Heart right ventricle (tissue), 16 donors: ENCODE results near the gene YIPF5. TPM values are rescaled to one million over a fixed set of nuclear protein-coding genes. Genes with fewer than 3 reads are reported as not detected.

Experiments used
- ATAC-seq, 8 donors: fragments of 200-7000 bp; cut with Tn5 transposase; one replicate each; pipeline ENCODE4 v1.9.1; 2020; ENCODE audit warnings: mild to moderate bottlenecking in 8 of 8, moderate library complexity in 8 of 8, moderate number of reproducible peaks in 1 of 8
- DNase-seq, 2 donors: peaks; one replicate each; pipeline ENCODE4 v3.0.0-alpha.2; 2020
- H3K27ac ChIP-seq, 10 donors: fragments of 200-600 bp; sonication (generic) in 2 of 10; one replicate each; pipeline versions ENCODE4 v1.5.0 to v1.8.0; 2020 to 2022; ENCODE audit warnings: mild to moderate bottlenecking in 3 of 10
- H3K27me3 ChIP-seq, 7 donors: fragments of 200-600 bp; one replicate each; pipeline ENCODE4 v1.8.0; 2021 to 2022; ENCODE audit warnings: mild to moderate bottlenecking in 2 of 7
- H3K36me3 ChIP-seq, 9 donors: fragments of 200-600 bp; sonication (generic) in 1 of 9; one replicate each; pipeline versions ENCODE4 v1.5.0 to v1.8.0; 2020 to 2022; ENCODE audit warnings: mild to moderate bottlenecking in 2 of 9
- H3K4me1 ChIP-seq, 9 donors: fragments of 200-600 bp; sonication (generic) in 1 of 9; one replicate each; pipeline versions ENCODE4 v1.5.0 to v1.8.0; 2020 to 2022; ENCODE audit warnings: mild to moderate bottlenecking in 4 of 9
- H3K4me3 ChIP-seq, 10 donors: fragments of 200-600 bp; sonication (generic) in 2 of 10; one replicate each; pipeline versions ENCODE4 v1.5.0 to v1.8.0; 2020 to 2022; ENCODE audit warnings: mild to moderate bottlenecking in 7 of 10, moderate library complexity in 2 of 10
- H3K9me3 ChIP-seq, 11 donors: fragments of 200-600 bp in 10 of 11; sonication (generic) in 2 of 11; one replicate each; pipeline versions ENCODE4 v1.5.0 to v1.8.0; 2013 to 2022; ENCODE audit warnings: mild to moderate bottlenecking in 2 of 11, control low read depth in 1 of 11, moderate library complexity in 1 of 11
- WGBS, 2 donors: extraction: QIAGEN DNeasy Blood & Tissue Kit; methylation state at CpG; one replicate each; pipeline ENCODE4 v1.1.7; 2013; ENCODE audit warnings: inconsistent platforms in 1 of 2; 5-methylcytosine and 5-hydroxymethylcytosine counted together
- intact Hi-C, 10 donors: fragments of 100-400 bp; cut with DNase I; formaldehyde crosslinking; loops; one replicate each; pipeline versions ENCODE4 v1.11.1 to v1.14.2; 2022
- polyA plus RNA-seq, 2 donors: library from polyadenylated mRNA; stranded (reverse); fragments of 200-250 nt; gene quantifications; one replicate each; pipeline ENCODE4 v1.2.3, GENCODE V29; 2013
- total RNA-seq, 10 donors: library from RNA; stranded (reverse); fragmentation: NEBNext Ultra II Directional in 3 of 10; extraction: Animal tissue kit (Norgen Biotek cat#: 25700) in 3 of 10; gene quantifications; one replicate each; pipeline versions ENCODE4 v1.2.1 to v1.2.4, GENCODE V29; 2021 to 2023
- TF ChIP-seq, protein P1 (sequence below), 9 donors: fragments of 200-600 bp; sonication (generic) in 2 of 9; IDR thresholded peaks; one replicate each; pipeline versions ENCODE4 v1.5.0 to v1.8.0; 2021 to 2022; ENCODE audit warnings: antibody characterized with exemption in 9 of 9, mild to moderate bottlenecking in 5 of 9, moderate library complexity in 1 of 9
- donor health status: Arrhythmogenic right ventricular cardiomyopathy.
- donor health status: ischemic (EF 13 %, LVEDD 7.1; RV severe dilation, severe dysfunction).
- donor health status: healthy with polysubstance abuse.
- donor health status: DM: no; HTN: yes; CAD: no.
- donor health status: DM: no; HTN: no; CAD: no.
- donor health status: ischemic (EF 25% LVEDD 6.9; RV normal size, moderate dysfunction).
- donor health status: ischemic (EF 25% LVEDD 5.7; RV mildly dilated, moderate dysfunction).
- donor health status: healthy.
- donor health status: DM: yes; HTN: yes; CAD: no.
- donor health status: Ischemic cardiomyopathy.
- donor health status: ischemic (EF 35%, LVEDD 5.7; RV mildly dilated, moderate dysfunction).
- donor health status: nonischemic (EF 11% LVEDD 7.7; RV severe dilation, severe dysfunction).
- donor health status: DM: yes; HTN: yes; CAD: no.
- donor health status: PGD.
- donor health status: ischemic (EF 29% LVEDD 5.4; RV normal size, mild dysfunction).
- donor health status: nonischemic (EF 23%, LVEDD 6.1; RV moderate dilation, normal function).

The YIPF5 gene
- total and polyA plus RNA-seq, 12 donors = 3.9 to 34.9 (median 27.8) TPM

DNA sequence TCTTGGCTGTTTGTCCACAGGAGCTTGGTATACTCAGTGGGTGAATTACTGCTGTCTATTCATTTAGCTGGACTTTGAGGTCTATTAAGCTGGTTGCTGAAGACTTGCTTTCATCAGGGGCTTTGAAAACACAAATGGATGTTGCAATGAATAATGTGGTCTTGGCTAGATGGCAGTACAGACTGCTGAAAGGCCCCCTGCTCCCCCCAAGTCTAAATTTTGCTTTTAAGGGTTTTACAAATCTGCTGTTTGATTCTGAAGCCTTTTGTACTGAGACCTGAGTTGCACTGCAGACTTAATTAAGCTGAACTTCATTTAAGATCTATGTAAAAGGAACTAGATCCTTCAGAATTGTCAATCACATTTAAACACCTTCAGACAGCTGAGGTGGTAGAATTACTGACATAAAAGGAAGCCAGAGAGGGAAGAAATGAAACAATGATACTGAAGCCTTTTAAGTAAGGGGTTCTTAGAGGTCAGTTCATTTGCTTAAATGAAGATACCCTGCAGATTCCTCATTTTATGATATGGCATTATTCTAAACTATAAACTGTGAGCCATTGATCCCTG lies 37.5 kb upstream of the YIPF5 start:
- Histone ChIP-seq H3K27ac (no peak overlapping the region), H3K36me3 (no peaks in the 10 kb centered on the region), H3K27me3 (peaks cover 0 to 92% (median 58%) of the 10 kb centered on the region in 7 donors), H3K9me3 (no peaks in the 10 kb centered on the region), H3K4me1 (peaks cover 3 to 8% (median 6%) of the 10 kb centered on the region in 9 donors), H3K4me3 (no peak overlapping the region)
- DNase-seq (no peak), ATAC-seq (no peak)
- intact Hi-C loops = loop anchor here (5.0 to 10.0 kb wide), 5 partner anchors 177 to 1847 kb away; no protein-coding TSS in a partner anchor
- TF ChIP-seq, protein P1, sequence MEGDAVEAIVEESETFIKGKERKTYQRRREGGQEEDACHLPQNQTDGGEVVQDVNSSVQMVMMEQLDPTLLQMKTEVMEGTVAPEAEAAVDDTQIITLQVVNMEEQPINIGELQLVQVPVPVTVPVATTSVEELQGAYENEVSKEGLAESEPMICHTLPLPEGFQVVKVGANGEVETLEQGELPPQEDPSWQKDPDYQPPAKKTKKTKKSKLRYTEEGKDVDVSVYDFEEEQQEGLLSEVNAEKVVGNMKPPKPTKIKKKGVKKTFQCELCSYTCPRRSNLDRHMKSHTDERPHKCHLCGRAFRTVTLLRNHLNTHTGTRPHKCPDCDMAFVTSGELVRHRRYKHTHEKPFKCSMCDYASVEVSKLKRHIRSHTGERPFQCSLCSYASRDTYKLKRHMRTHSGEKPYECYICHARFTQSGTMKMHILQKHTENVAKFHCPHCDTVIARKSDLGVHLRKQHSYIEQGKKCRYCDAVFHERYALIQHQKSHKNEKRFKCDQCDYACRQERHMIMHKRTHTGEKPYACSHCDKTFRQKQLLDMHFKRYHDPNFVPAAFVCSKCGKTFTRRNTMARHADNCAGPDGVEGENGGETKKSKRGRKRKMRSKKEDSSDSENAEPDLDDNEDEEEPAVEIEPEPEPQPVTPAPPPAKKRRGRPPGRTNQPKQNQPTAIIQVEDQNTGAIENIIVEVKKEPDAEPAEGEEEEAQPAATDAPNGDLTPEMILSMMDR (IDR thresholded peaks at IDR 0.05) = no peak

DNA sequence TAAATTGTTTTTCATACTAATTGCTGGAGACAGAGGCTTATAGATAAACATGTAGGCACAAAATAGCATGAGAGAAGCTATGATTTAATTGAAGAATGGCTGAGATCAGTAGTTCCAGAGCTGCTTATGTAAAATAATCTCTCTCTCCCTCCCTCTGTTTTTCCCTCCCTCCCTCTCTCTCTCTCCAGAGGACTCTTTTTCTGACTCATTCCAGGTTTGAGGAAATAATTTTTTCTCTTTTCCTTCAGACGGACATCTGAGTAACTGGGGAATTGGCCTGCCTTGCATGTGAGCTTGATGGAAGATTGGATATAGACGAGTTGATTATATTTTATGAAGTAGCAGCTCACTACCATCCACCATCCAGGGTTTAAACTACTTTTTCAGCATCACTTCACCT lies 35.7 kb upstream of the YIPF5 start:
- Histone ChIP-seq H3K27me3 (peaks cover 0 to 95% (median 57%) of the 10 kb centered on the region in 7 donors), H3K4me3 (no peak overlapping the region)

DNA sequence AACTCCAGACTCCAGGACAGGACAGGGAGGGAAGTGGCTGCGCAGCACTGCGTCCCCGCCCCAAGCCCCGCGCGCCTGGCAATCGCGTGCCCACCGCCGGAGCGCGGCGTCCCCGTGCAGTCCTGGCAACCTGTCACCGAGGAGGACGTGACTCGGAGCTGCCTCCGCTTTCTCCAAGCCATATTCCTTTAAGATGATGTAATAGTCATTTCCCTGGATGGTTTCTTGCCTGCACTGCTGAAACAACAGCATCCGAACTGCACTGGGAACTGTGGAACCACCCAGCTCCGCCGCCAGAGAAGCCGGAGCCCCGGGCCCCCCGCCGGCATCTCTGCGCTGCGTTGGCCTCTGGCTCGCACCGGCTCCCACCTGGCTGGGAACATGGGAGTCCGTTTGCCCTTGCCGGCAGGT lies 34.7 kb upstream of the YIPF5 start:
- Histone ChIP-seq H3K4me3 (peak overlapping the region in 8 of 10 donors; percentile 6 to 36 (median 26)), H3K9me3 (no peaks in the 10 kb centered on the region), H3K27me3 (peaks cover 0 to 95% (median 59%) of the 10 kb centered on the region in 7 donors), H3K4me1 (peaks cover 3 to 15% (median 8%) of the 10 kb centered on the region in 9 donors), H3K27ac (no peak overlapping the region), H3K36me3 (no peaks in the 10 kb centered on the region)
- WGBS, 2 donors = 0 to 1% methylated on average over 31 of the region's 31 CpGs
- intact Hi-C loops = loop anchor here (2.0 to 10.0 kb wide), 6 partner anchors 180 to 1850 kb away; no protein-coding TSS in a partner anchor
- peak in 5 of 8 donors; percentile 35 to 70 (median 49) for ATAC-seq
- peak in 1 of 2 donors; percentile 9 for DNase-seq
- TF ChIP-seq, protein P1 (IDR thresholded peaks at IDR 0.05) = no peak

More for the DNA sequence above, 35.7 kb upstream of the YIPF5 start:
- TF ChIP-seq, protein P1 (IDR thresholded peaks at IDR 0.05) = no peak
- ATAC-seq (no peak), DNase-seq (no peak)
- intact Hi-C loops = loop anchor here (5.0 to 10.0 kb wide), 5 partner anchors 179 to 1849 kb away; no protein-coding TSS in a partner anchor
- peaks cover 3 to 15% (median 8%) of the 10 kb centered on the region in 9 donors for H3K4me1 ChIP-seq
- no peak overlapping the region for H3K27ac ChIP-seq
- no peaks in the 10 kb centered on the region for H3K36me3 ChIP-seq
- 46 to 55% methylated on average over 2 of the region's 2 CpGs for WGBS, 2 donors
- no peaks in the 10 kb centered on the region for H3K9me3 ChIP-seq

DNA sequence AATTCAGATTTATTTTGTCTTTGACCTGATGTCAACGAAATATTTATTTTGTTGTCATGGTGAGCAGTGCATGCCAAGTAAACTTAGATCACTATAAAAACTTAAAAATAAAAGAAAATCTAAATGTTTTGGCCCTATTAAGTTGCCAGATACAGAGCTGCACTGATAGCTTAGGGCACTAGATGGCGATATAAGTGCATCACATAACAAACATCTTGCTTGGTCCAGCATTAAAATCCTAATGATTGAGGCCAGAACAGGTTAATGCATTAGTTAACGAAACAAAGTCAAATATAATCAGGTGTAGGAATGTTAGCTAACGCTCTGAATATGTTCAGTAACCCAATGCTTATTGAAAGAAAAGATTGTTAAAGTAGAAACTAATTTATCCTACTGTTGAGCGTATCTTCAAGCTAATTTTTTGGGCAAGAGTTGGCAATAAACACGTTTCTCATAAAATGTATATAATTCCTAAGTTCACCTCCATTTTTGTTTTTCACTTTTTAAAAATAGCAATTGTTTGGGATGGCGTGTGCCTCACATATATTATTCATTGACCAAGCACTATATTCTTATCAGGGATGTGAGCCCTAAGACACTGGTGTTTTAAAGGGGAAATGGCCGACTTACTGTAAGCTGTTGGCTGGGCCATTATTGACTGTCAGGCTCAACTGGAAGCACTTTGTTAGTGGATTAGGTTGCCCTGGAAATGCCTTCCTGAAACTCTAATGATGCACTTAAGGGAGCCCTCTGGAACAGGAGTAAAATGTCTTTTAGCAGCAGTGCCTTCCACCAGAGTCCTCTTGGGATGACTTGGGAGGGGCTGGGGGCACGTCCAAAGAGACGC lies 33.5 kb upstream of the YIPF5 start:
- Histone ChIP-seq H3K27me3 (peaks cover 0 to 95% (median 65%) of the 10 kb centered on the region in 7 donors), H3K9me3 (no peaks in the 10 kb centered on the region), H3K4me1 (peaks cover 3 to 15% (median 8%) of the 10 kb centered on the region in 9 donors), H3K27ac (no peak overlapping the region), H3K36me3 (no peaks in the 10 kb centered on the region), H3K4me3 (no peak overlapping the region)
- intact Hi-C loops = loop anchor here (2.0 to 10.0 kb wide), 6 partner anchors 181 to 1928 kb away; no protein-coding TSS in a partner anchor
- DNase-seq (peak in 1 of 2 donors; percentile 41), ATAC-seq (peak in 5 of 8 donors; percentile 46 to 69 (median 52))
- WGBS, 2 donors = 37% methylated on average over 10 of the region's 10 CpGs
- TF ChIP-seq, protein P1 (IDR thresholded peaks at IDR 0.05) = peak; percentile 61 to 94 (median 87)
